Stimulated activated CD8-positive, alpha-beta memory T cell treated with anti-CD3 and anti-CD28 coated beads, Interleukin-12 subunit alpha, Interleukin-12 subunit beta, amount 100 ng/mL, for 4 hours (primary cell): Measurements from ENCODE around the gene CRY2.
"Not testable (repeated sequence)": the region's sequence is repeated elsewhere in the genome, so short reads cannot be mapped to it uniquely, and the experiment has no call there.

Experiments used
- DNase-seq: peaks from one replicate; pipeline ENCODE4 v3.0.0-alpha.2; 2020; ENCODE audit warnings: low read depth

CRY2 gene

GRCh38 chr11:45811571-45812290 lies 35.5 kb upstream of the CRY2 start:
- DNase-seq: no peak

DNA sequence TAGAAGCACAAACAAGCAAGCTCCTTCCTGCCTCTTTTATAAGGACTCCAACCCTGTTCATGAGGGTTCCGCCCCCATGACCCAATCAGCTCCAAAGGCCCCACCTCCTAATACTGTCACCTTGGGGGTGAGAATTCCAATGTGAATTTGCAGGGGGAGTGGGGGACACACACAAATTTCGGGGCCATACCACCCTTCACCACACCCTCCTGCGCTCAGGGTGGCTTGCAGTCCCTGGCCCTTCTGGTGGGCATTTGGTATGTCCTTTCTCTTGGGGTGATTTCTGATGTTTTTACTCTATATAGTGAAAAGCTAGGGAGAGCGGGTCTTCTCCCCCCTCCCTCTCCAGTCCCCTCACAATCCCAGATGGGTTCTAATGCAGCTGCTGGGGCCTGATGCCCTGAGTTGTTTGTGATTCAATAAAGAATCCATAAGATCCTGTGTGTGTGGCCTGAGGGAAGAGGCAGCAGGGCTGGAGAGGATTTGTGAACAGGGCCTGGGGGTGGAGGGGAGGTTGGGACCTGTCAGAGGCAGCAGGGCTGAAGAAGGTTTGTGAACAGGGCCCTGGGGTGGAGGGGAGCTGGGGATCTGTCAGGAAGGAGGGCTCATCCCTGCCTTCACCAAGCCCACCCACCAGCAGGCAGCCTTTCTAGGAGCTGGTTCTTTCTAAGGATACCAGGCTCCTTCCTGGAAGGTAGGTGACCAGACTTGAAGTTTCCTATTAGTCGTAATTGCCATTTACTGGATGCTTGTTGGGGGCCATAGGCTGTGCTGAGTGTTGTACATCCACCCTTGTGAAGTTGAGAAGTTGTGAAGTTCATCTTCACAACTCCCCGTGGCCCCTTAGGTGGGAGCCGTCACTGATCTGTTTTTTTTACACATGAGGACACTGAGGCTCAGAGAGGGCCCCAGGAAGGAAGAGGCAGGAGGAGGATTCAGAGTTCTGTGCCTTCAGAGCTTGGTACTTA lies 34.4 kb upstream of the CRY2 start:
- DNase-seq: no peak

- no peak for DNase-seq
Measured at GRCh38 chr11:45815747-45816146, 31.5 kb upstream of the CRY2 start.

- DNase-seq: no peak
Measured at GRCh38 chr11:45816614-45817013, 30.7 kb upstream of the CRY2 start.

DNA sequence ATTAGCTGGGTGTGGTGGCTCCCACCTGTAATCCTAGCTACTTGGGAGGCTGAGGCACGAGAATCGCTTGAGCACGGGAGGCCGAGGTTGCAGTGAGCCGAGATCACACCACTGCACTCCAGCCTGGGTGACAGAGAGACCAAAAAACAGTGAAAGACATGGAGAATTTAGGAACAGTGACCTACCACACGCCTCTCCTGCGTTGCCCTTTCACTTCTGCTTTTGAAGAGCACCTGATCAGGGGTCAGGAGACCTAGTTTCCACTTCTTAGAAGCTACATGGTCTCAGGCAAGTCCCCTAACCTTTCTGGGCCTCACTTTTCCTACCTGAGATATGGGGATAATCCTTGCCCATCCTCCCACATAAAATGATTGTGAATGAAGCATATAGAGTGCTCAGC lies 30.1 kb upstream of the CRY2 start:
- DNase-seq: no peak

DNA sequence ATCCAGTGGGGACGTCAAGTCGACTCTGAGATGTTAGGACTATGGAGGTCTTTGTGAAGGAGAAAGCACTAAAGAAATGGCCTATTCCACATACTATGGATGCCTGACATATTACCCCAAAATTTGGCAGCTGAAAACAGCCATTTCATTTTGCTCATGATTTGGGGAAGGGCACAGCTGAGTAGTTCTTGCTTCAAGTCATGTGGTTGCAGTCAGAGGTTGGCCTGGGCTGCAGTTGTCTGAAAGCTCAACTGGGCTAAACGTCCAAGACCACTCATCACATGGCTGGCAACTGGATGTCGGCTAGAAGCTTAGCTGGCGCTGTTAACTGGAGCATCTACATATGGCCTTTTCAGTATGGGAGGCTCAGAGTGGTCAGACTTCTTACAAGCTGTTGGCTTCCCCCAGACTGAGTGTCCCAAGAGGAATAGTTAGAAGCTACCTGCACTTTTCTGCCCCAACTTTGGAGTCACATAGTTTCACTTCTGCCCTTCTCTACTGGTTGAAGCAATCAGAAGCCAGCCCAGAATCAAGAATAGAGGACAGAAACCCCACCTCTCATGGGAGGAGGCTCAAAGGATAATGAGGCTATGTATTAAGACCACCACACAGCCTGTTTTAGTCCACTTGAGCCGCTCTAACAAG lies 28.2 kb upstream of the CRY2 start:
- no peak for DNase-seq

GRCh38 chr11:45820211-45820857 lies 26.9 kb upstream of the CRY2 start:
- DNase-seq: no peak

- not testable (repeated sequence) for DNase-seq
Measured at GRCh38 chr11:45826492-45826891, 20.8 kb upstream of the CRY2 start.

DNA sequence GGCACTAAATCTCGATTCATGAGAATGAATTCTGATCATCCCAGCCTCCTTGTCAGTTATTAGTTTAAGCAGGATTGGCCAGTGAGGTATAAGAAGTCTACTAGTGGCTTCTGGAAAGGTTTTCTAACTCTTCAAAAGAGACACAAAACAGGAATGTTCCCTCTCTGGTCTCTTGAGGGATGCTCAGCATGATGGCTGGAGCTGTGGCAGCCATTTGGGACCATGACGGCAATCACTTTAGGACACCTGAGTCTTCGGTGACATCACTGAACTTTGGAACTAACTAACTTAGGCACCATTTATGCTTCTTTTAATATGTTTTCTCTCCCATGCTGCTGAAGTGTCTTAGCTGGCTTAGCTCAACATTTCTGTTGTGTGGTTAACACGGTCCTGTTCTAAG lies 20.2 kb upstream of the CRY2 start:
- no peak for DNase-seq

- DNase-seq: no peak
Measured at GRCh38 chr11:45828996-45829395, 18.3 kb upstream of the CRY2 start.

- no peak for DNase-seq
Measured at GRCh38 chr11:45830596-45830995, 16.7 kb upstream of the CRY2 start.

- DNase-seq: no peak
Measured at GRCh38 chr11:45832811-45833441, 14.3 kb upstream of the CRY2 start.

GRCh38 chr11:45833761-45834160 lies 13.5 kb upstream of the CRY2 start:
- no peak for DNase-seq

DNA sequence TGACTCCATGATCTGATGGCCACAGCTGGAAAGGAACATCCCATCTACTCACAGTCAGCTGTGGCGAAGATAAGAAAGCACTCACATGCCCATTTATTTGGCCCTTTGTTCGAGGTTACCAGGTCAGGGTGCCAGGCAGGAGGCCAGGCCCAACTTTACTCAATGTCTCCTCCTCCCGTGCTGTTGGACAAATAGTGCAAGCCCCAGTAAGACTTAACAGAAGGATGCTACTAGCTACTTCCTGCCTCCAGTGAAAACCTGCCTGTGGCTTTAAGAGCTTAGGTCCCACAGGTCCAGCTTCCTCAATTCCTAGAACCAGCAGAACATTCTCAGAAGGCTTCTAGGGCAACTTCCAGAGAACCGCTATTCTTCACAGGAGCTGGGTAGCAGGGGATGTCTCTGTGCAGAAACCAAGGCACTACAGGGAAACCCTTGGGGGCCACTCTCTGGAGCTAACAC lies 12.9 kb upstream of the CRY2 start:
- no peak for DNase-seq

GRCh38 chr11:45839204-45839603 lies 8.1 kb upstream of the CRY2 start:
- DNase-seq: no peak

DNA sequence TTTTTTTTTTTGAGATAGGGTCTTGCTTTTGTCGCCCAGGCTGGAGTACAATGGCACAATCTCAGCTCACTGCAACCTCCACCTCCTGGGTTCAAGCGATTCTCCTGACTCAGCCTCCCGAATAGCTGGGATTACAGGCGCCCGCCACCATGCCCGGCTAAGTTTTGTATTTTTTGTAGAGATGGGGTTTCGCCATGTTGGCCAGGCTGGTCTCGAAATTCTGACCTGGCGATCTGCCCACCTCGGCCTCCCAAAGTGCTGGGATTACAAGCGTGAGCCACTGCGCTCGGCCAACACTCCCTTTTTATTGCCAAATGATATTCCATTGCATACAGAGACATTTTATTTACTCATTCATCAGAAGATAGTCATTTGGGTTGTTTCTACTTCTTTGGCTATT lies 7.0 kb upstream of the CRY2 start:
- DNase-seq: not testable (repeated sequence)

- peak; percentile 65 for DNase-seq
Measured at GRCh38 chr11:45843158-45843924, 3.9 kb upstream of the CRY2 start.

GRCh38 chr11:45844822-45845578 lies 2.3 kb upstream of the CRY2 start:
- no peak for DNase-seq

DNA sequence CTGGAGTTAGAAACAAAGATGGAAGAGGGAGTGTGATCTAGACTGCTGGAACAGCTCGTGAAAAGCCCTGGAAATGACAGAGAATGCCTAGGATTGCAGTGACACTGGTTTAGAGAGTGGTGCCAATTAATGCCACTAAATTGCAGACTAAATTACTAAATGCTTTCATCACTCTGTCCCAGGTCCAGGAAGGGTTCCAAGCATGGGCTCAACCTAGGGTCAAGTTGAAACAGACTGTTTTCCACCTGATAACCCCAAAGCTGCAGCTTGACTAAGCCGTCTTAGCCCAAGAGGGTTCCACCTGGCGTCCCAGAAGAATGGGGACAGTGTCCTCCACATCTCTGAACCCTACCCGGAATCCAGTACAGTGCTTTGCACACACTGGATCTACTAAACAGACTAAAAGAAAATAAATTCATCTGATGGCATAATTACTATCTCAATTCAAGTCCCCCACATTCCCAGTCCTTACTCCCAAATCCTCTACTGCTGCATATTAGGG lies 1.1 kb upstream of the CRY2 start:
- no peak for DNase-seq

DNA sequence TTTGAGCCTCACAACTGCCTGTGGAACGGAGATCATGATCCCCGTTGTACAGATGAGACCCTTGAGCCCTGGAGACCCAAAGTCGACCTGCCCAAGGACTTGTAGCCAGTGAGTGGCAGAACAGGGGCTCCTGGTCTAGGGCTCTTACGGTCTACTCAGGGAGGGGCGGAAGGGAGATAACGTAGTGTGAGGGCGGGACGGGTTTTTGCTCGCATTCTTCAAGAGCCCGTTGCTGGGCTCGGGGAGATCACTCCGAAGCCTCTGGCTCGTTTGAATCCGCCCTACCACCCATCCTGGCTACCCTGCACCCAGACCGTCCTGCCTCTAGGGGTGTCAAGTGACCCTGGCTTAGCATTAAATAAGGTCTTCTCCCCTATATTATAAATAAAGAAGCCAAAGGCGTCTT lies 639 bp downstream of the CRY2 start:
- peak; percentile 6 for DNase-seq
